Measurements from ENCODE around the gene PRG2. TPM values are rescaled to one million over a fixed set of nuclear protein-coding genes. Genes with fewer than 3 reads are reported as not detected.
"Not testable (repeated sequence)": the region's sequence is repeated elsewhere in the genome, so short reads cannot be mapped to it uniquely, and the experiment has no call there.

The PRG2 gene
- total RNA-seq, 2 donors from 2014 or later = 3.9 to 5.2 TPM

- Mint-ChIP-seq H3K4me3 (no peak overlapping the region), H3K27ac (no peak overlapping the region), H3K9me3 (no peaks in the 10 kb centered on the region), H3K36me3 (ENCODE audit: insufficient read depth in 2 of 2) (peaks cover 0 to 3% of the 10 kb centered on the region in 2 donors), H3K27me3 (ENCODE audit: low read depth) (peaks cover 6% of the 10 kb centered on the region), H3K4me1 (ENCODE audit: low read depth) (peaks cover 18% of the 10 kb centered on the region)
- DNase-seq (no peak), ATAC-seq (replicated peaks in 1 of 2) (no peak)
These were observed 51.1 kb downstream of the PRG2 start for GRCh38 chr11:57339328-57339727.

GRCh38 chr11:57338142-57338541, 52.3 kb downstream of the PRG2 start, which contains the start of gene P2RX3:
Gene P2RX3 (plus strand): TSS chr11:57338352. CDS start chr11:57338551, 199 bp downstream.
- DNase-seq (no peak), ATAC-seq (replicated peaks in 1 of 2) (no peak)
- H3K36me3 Mint-ChIP-seq (ENCODE audit: insufficient read depth in 2 of 2) = peaks cover 4 to 9% of the 10 kb centered on the region in 2 donors
- peaks cover 30% of the 10 kb centered on the region for H3K4me1 Mint-ChIP-seq (ENCODE audit: low read depth)
- H3K9me3 Mint-ChIP-seq = no peaks in the 10 kb centered on the region
- peaks cover 6% of the 10 kb centered on the region for H3K27me3 Mint-ChIP-seq (ENCODE audit: low read depth)
- no peak within 1 kb of the TSS for H3K4me3 Mint-ChIP-seq
- H3K27ac Mint-ChIP-seq = no peak within 1 kb of the TSS

GRCh38 chr11:57336856-57337255, 53.6 kb downstream of the PRG2 start:
- not testable (repeated sequence) for H3K27me3 Mint-ChIP-seq (ENCODE audit: low read depth); H3K9me3 Mint-ChIP-seq; H3K27ac Mint-ChIP-seq; ATAC-seq (replicated peaks in 1 of 2); DNase-seq
- peaks cover 10 to 15% of the 10 kb centered on the region in 2 donors for H3K36me3 Mint-ChIP-seq (ENCODE audit: insufficient read depth in 2 of 2)
- peak overlapping the region; percentile 93 to 98 for H3K4me3 Mint-ChIP-seq
- H3K4me1 Mint-ChIP-seq (ENCODE audit: low read depth) = peaks cover 40% of the 10 kb centered on the region

Other genes with a start within 250 kb of the PRG2 start
- not detected for gene LRRC55, start 208.7 kb downstream of the PRG2 start, total RNA-seq
- gene APLNR, start 153.4 kb downstream of the PRG2 start, total RNA-seq = not detected
- 10 to 100 TPM; 16.9 to 23.8 TPM for gene TNKS1BP1, start 65.7 kb downstream of the PRG2 start, total RNA-seq
- 100 to 1,000 TPM; 213 to 254 TPM for gene SSRP1, start 54.8 kb downstream of the PRG2 start, total RNA-seq
- gene P2RX3, start 52.3 kb downstream of the PRG2 start, total RNA-seq = not detected
- not detected for gene PRG3, start 9.5 kb downstream of the PRG2 start, total RNA-seq
- 100 to 1,000 TPM; 159 to 169 TPM for gene SLC43A3, start 36.5 kb upstream of the PRG2 start, total RNA-seq
- gene RTN4RL2, start 69.9 kb upstream of the PRG2 start, total RNA-seq = 1 to 10 TPM in 1 of 2 donors, under 1 TPM in 1; 0.97 to 1.1 TPM
- gene SLC43A1, start 125.1 kb upstream of the PRG2 start, total RNA-seq = 10 to 100 TPM; 43.6 to 53.9 TPM
- gene TIMM10, start 140.1 kb upstream of the PRG2 start, total RNA-seq = 100 to 1,000 TPM; 106 to 107 TPM
- gene SMTNL1, start 146.9 kb upstream of the PRG2 start, total RNA-seq = not detected
- gene UBE2L6, start 177.0 kb upstream of the PRG2 start, total RNA-seq = 100 to 1,000 TPM; 144 to 180 TPM
- gene SERPING1, start 207.0 kb upstream of the PRG2 start, total RNA-seq = not detected